ENCODE measurements around the gene BUB1B. TPM values are rescaled to one million over a fixed set of nuclear protein-coding genes. Genes with fewer than 3 reads are reported as not detected.

BUB1B gene
- total RNA-seq, 1 experiment from 2014 or later = 192 TPM

DNA sequence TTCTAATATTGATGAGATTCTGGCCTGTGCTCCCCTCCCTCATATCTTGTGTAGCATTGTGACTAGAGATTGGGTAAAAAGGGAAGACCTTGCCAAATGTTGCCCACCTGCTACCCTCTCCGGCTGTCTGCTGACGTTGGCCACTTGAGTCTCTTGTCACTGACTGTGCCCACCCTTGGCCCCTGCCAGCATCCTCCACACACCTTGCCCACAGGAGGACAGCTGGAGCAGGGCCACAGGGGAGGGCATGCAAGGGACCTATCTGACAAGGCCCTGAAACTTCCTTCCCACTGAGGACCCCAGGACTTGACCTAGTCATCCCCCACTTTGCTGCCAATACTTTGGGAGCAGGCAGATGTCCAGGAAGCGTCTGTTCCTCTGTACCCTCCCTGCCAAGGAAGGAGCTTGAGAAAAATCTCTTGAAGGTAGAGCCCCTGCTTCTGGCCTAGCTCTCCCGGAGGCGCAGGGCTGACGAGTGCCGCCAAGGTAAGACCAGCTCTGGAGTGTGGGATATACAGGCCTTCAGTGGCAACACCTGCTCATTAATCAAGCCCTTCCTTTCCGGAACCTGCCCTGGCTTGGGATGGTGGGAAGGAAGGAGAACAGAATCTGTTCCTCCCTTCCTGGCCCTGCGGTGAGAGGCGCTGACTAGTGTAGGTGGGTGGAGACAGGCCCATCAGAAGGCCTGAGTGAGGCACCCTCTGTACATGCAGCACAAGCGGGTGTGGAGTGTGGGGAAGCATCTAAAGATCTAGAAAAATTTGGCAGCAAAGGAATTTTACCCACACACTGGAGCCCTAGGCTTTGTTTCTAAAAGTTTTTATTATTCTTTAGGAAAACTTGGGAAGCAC lies 73.1 kb downstream of the BUB1B start:
- Mint-ChIP-seq H3K4me3 (no peak overlapping the region), H3K4me1 (peaks cover 6% of the 10 kb centered on the region), H3K36me3 (peaks cover 11% of the 10 kb centered on the region), H3K9me3 (no peaks in the 10 kb centered on the region), H3K27ac (peak overlapping the region; percentile 81), H3K27me3 (ENCODE audit: low read depth) (no peaks in the 10 kb centered on the region)
- ATAC-seq (no peak), DNase-seq (ENCODE audit: low spot score) (no peak)
- POLR2A ChIA-PET = no interaction called here
- TF ChIP-seq TP53 (CRISPR knock-in tag; IDR thresholded peaks at IDR 0.05) = no peak
- TF ChIP-seq, protein P1, sequence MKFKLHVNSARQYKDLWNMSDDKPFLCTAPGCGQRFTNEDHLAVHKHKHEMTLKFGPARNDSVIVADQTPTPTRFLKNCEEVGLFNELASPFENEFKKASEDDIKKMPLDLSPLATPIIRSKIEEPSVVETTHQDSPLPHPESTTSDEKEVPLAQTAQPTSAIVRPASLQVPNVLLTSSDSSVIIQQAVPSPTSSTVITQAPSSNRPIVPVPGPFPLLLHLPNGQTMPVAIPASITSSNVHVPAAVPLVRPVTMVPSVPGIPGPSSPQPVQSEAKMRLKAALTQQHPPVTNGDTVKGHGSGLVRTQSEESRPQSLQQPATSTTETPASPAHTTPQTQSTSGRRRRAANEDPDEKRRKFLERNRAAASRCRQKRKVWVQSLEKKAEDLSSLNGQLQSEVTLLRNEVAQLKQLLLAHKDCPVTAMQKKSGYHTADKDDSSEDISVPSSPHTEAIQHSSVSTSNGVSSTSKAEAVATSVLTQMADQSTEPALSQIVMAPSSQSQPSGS (CRISPR knock-in tag; IDR thresholded peaks at IDR 0.05; ENCODE audit: borderline replicate concordance, low read depth) = no peak
- TF ChIP-seq, protein P2, sequence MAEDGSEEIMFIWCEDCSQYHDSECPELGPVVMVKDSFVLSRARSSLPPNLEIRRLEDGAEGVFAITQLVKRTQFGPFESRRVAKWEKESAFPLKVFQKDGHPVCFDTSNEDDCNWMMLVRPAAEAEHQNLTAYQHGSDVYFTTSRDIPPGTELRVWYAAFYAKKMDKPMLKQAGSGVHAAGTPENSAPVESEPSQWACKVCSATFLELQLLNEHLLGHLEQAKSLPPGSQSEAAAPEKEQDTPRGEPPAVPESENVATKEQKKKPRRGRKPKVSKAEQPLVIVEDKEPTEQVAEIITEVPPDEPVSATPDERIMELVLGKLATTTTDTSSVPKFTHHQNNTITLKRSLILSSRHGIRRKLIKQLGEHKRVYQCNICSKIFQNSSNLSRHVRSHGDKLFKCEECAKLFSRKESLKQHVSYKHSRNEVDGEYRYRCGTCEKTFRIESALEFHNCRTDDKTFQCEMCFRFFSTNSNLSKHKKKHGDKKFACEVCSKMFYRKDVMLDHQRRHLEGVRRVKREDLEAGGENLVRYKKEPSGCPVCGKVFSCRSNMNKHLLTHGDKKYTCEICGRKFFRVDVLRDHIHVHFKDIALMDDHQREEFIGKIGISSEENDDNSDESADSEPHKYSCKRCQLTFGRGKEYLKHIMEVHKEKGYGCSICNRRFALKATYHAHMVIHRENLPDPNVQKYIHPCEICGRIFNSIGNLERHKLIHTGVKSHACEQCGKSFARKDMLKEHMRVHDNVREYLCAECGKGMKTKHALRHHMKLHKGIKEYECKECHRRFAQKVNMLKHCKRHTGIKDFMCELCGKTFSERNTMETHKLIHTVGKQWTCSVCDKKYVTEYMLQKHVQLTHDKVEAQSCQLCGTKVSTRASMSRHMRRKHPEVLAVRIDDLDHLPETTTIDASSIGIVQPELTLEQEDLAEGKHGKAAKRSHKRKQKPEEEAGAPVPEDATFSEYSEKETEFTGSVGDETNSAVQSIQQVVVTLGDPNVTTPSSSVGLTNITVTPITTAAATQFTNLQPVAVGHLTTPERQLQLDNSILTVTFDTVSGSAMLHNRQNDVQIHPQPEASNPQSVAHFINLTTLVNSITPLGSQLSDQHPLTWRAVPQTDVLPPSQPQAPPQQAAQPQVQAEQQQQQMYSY (CRISPR knock-in tag; IDR thresholded peaks at IDR 0.05) = no peak
- TF ChIP-seq CREB1 (CRISPR knock-in tag; IDR thresholded peaks at IDR 0.05) = no peak
- no peak for TF ChIP-seq NR3C1 (CRISPR knock-in tag; conservative IDR thresholded peaks at IDR 0.05; ENCODE audit: low read depth)
- TF ChIP-seq FOXK1 (CRISPR knock-in tag; IDR thresholded peaks at IDR 0.05) = no peak
- no peak for TF ChIP-seq SOX15 (CRISPR knock-in tag; IDR thresholded peaks at IDR 0.05)
- TF ChIP-seq SMAD3 (CRISPR knock-in tag; IDR thresholded peaks at IDR 0.05; ENCODE audit: borderline replicate concordance) = no peak
- CTCF ChIA-PET = interaction anchor here (1.8 to 21.7 kb wide), 4 partner anchors 40 to 188 kb away, joined by 6 to 273 read pairs (median 12); no protein-coding TSS in a partner anchor

DNA sequence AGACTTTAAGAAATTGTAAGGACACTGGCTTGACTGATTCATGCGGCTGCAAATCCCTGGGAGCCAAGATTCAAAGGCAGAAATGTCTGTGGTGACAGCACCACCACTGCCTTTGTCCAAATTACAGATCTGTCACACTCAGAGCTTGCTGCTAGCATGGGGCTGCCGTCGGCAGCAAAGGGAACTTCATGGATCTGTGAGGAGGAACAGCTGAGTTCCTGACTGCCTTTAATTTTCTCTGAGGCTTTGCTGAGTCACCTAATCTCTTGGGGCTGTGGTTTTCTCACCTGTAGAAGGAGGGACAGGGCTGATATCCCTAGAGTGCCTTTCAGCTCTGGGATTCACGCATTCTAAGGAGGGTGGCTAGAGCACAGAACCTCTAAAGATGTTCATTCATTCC lies 73.9 kb downstream of the BUB1B start:
- H3K4me1 Mint-ChIP-seq = peaks cover 12% of the 10 kb centered on the region
- DNase-seq (ENCODE audit: low spot score) (no peak), ATAC-seq (no peak)
- H3K9me3 Mint-ChIP-seq = no peaks in the 10 kb centered on the region
- no peaks in the 10 kb centered on the region for H3K27me3 Mint-ChIP-seq (ENCODE audit: low read depth)
- H3K36me3 Mint-ChIP-seq = peaks cover 3% of the 10 kb centered on the region
- TF ChIP-seq JUN (CRISPR knock-in tag; IDR thresholded peaks at IDR 0.05) (no peak), ZNF263 (CRISPR knock-in tag; IDR thresholded peaks at IDR 0.05; ENCODE audit: low read depth) (no peak)
- TF ChIP-seq, protein P3, sequence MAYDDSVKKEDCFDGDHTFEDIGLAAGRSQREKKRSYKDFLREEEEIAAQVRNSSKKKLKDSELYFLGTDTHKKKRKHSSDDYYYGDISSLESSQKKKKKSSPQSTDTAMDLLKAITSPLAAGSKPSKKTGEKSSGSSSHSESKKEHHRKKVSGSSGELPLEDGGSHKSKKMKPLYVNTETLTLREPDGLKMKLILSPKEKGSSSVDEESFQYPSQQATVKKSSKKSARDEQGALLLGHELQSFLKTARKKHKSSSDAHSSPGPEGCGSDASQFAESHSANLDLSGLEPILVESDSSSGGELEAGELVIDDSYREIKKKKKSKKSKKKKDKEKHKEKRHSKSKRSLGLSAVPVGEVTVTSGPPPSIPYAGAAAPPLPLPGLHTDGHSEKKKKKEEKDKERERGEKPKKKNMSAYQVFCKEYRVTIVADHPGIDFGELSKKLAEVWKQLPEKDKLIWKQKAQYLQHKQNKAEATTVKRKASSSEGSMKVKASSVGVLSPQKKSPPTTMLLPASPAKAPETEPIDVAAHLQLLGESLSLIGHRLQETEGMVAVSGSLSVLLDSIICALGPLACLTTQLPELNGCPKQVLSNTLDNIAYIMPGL (CRISPR knock-in tag; IDR thresholded peaks at IDR 0.05) = no peak
- H3K27ac Mint-ChIP-seq = peak overlapping the region; percentile 60
- POLR2A ChIA-PET = no interaction called here
- CTCF ChIA-PET = interaction anchor here (1.8 to 21.7 kb wide), 3 partner anchors 39 to 189 kb away, joined by 6 to 273 read pairs (median 8); no protein-coding TSS in a partner anchor
- H3K4me3 Mint-ChIP-seq = no peak overlapping the region

DNA sequence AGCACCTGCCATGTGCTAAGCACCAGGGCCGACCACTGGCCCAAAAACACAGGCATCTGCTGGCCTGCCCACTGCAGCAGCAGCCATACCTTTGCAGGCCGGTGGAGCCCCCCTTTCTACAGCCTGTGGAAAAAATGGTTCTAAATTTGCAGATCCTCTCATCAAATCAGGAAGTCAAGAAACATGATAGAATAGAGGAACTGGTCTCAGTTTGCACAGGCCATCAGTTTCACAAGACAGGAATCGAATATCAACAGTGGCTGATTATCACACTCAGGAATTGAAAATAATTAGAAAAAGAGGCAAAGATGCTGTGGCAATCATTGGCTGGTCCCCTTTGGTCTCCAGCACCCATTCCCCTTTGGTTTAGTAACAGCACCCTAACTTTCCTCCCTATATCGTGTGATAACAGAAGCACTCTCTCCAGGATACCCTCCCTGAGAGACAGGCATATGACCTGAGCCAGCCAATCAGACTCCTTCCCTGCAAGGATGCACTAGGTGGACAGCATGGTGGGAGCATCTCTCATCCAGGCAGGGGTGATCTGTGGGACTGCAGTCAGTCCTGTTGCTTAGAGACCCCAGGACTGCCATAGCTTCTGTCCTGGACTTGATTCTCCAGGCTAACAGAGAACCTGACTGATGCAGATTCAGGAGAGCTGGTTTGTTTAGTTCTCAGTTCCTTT lies 74.5 kb downstream of the BUB1B start:
- Mint-ChIP-seq H3K36me3 (no peaks in the 10 kb centered on the region; the same call in 1 of the 2 replicates), H3K9me3 (no peaks in the 10 kb centered on the region), H3K27me3 (ENCODE audit: low read depth) (no peaks in the 10 kb centered on the region), H3K27ac (no peak overlapping the region), H3K4me1 (peaks cover 12% of the 10 kb centered on the region), H3K4me3 (no peak overlapping the region)
- DNase-seq (ENCODE audit: low spot score) (no peak), ATAC-seq (no peak)
- ChIA-PET CTCF (interaction anchor here (1.8 to 21.7 kb wide), 3 partner anchors 38 to 190 kb away, joined by 6 to 273 read pairs (median 8); no protein-coding TSS in a partner anchor), POLR2A (no interaction called here)
- TF ChIP-seq, protein P2 (CRISPR knock-in tag; IDR thresholded peaks at IDR 0.05) = no peak
- TF ChIP-seq, protein P4, sequence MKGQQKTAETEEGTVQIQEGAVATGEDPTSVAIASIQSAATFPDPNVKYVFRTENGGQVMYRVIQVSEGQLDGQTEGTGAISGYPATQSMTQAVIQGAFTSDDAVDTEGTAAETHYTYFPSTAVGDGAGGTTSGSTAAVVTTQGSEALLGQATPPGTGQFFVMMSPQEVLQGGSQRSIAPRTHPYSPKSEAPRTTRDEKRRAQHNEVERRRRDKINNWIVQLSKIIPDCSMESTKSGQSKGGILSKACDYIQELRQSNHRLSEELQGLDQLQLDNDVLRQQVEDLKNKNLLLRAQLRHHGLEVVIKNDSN (CRISPR knock-in tag; IDR thresholded peaks at IDR 0.05) = peak; percentile 61
- peak; percentile 57; the same call in 1 of the 2 replicates for TF ChIP-seq NFYB (CRISPR knock-in tag; conservative IDR thresholded peaks at IDR 0.05; ENCODE audit: low read depth)
- no peak for TF ChIP-seq CREM (CRISPR knock-in tag; IDR thresholded peaks at IDR 0.05)
- TF ChIP-seq, protein P5, sequence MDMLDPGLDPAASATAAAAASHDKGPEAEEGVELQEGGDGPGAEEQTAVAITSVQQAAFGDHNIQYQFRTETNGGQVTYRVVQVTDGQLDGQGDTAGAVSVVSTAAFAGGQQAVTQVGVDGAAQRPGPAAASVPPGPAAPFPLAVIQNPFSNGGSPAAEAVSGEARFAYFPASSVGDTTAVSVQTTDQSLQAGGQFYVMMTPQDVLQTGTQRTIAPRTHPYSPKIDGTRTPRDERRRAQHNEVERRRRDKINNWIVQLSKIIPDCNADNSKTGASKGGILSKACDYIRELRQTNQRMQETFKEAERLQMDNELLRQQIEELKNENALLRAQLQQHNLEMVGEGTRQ (CRISPR knock-in tag; IDR thresholded peaks at IDR 0.05) = peak; percentile 76

Data from WTC11 (cell line).